Dedifferentiated amniotic fluid mesenchymal stem cell (primary cell): ENCODE data around the gene UBB.
"Not testable (repeated sequence)": the region's sequence is repeated elsewhere in the genome, so short reads cannot be mapped to it uniquely, and the experiment has no call there.

Experiments used
- DNase-seq: peaks from one replicate; pipeline ENCODE4 v3.0.0-alpha.2; 2016; ENCODE audit errors: extremely low spot score

UBB gene

DNA sequence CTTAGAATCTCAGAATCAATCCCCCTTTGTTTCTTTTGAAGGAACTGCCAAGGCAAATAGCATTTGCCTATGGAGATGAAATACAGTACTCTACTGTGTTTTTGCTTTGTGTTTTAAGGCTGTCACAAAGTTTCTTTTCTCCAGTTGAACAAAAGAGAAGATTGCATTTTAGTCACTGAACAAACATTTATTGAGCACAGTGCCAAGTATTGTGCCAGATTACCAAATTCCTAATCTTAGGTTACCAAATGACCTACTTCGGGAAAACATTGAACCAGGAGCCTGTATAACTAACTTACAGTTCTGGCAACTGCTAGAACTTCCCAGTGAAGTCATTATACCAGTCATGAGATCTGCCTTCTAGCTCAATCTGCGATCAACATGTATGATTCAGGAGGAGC lies 3.0 kb upstream of the UBB start:
- no peak for DNase-seq

DNA sequence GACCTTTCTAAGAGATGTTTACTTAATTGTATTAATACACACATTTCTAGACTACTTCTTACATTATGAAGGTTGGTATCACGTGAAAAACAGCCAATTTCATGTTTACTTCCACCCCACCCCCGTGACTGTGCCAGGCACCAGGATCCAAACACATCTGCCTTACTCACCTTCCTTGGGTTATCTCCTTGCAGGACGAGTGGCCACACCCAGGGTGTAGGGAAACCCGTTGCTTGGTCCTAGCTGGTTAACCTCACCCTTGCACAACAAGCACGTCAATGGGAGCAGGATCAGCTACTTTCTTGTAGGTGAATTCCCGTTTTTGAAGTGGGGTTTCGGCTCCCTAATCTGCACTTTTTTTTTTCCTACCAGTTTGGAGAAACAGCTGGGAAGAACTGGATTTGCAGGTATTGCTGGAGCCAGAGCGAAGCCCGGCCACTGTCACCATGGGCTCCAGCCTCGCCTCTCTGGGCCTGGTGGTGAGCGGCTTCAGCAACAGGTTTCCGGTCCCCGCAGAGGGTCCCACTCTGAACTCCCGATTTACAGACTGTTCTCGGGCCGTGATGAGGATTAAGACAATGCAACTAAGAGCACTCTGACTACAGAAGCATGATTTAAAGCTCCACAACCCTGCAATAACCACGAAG lies 2.1 kb upstream of the UBB start:
- no peak for DNase-seq

DNA sequence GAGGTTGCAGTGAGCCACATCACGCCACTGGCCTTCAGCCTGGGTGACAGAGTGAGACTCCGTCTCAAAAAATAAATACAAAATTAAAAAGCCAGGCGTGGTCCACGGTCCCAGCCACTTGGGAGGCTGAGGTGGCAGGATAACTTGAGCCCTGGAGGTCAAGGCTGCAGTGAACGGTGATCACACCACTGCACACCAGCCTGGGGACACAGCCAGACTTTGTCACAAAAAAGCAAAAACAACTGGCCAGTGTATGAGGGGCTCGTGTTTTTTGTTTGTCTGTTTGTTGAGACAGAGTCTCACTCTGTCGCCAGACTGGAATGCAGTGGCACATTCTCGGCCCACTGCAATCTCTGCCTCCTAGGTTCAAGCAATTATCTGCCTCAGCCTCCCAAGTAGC lies 1.2 kb upstream of the UBB start:
- no peak for DNase-seq

DNA sequence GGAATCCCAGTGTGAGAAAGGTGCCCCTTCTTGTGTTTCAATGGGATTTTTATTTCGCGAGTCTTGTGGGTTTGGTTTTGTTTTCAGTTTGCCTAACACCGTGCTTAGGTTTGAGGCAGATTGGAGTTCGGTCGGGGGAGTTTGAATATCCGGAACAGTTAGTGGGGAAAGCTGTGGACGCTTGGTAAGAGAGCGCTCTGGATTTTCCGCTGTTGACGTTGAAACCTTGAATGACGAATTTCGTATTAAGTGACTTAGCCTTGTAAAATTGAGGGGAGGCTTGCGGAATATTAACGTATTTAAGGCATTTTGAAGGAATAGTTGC lies 567 bp downstream of the UBB start:
- DNase-seq: peak; percentile 25

DNA sequence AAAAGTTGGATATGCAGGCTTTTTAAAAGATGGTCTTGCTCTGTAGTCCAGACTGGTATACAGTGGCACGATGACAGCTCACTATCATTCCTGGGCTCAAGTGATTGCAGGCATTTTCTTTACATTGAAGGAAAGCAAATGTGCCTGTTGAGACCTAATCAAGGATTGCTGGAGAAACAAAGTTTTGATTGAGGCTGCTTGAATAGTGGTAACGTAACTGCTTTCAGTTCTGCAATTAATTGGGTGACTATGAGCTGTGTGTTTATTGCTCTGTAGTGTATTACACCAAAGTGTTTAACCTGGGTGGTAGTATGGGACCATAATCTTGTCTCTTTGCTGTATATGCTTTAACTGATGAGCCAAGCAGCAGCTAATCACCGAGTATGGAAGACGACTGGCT lies 2.3 kb downstream of the UBB start:
- DNase-seq: no peak

DNA sequence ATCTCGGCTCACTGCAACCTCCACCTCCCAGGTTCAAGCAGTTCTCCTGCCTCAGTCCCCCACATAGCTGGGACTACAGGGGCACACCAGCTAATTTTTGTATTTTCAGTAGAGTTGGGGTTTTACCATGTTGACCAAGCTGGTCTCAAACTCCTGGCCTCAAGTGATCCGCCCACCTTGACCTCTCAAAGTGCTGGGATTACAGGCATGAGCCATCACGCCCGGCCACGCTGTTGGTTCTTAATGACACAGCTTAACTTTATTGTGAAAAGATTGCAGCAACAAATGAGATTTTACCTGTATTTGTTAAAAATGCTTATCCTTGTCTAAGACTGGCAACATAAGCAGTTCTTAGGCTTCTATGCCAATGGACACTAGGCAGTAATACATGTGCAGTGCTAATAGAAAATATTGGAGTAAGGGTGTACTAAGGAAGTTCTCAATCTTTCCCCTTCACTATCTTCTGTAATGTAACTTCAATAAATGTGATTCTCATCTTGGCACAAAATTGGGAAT lies 2.9 kb downstream of the UBB start:
- DNase-seq: no peak

DNA sequence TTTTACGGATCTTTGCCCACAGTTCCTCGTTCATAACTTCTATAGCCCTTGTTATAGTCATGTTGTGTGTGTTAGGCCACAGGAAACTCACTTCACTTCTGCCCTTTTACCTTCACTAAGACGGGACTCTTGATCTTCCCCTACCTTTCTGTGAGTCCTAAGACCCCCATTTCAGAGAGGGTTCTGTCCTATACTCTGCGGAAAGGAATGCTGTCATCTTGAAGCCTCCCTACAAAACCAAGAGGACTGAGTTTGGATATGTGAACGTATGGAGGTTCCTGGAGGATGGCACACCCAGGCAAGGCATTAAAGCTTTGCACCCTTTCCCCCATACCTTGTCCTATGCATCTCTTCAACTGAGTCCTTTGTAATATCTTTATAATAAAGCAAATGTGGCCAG lies 3.7 kb downstream of the UBB start:
- no peak for DNase-seq

DNA sequence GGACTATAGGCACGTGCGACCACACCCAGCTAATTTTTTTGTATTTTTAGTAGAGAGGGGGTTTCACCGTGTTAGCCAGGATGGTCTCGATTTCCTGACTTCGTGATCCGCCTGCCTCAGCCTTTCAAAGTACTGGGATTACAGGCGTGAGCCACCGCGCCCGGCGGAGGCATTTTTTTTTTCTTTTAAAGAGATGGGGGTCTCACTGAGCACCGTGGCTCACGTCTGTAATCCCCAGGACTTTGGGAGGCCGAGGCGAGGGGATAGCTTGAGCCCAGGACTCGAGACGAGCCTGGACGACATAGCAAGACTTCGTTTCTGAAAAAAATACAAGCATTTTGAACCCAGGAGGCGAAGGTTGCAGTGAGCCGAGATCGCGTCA lies 5.2 kb downstream of the UBB start:
- DNase-seq: not testable (repeated sequence)

DNA sequence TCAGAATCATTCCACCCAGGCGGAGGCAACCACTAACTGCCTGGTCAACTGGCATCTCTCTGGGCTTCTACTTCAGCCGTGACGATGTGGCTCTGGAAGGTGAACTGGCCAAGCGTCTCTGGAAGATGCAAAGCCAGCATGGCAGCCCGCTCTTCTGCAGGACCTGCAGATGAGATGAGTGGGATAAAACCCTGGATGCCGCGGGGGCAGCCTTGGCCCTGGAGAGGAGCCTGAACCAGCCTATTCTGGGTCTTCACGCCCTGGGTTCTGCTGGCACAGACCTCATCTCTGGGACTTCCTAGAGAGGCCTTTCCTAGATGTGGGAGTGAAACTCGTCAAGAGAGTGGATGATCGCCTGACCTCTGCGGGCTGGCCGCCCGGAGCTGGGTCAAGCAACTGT lies 10.6 kb downstream of the UBB start:
- DNase-seq: no peak

DNA sequence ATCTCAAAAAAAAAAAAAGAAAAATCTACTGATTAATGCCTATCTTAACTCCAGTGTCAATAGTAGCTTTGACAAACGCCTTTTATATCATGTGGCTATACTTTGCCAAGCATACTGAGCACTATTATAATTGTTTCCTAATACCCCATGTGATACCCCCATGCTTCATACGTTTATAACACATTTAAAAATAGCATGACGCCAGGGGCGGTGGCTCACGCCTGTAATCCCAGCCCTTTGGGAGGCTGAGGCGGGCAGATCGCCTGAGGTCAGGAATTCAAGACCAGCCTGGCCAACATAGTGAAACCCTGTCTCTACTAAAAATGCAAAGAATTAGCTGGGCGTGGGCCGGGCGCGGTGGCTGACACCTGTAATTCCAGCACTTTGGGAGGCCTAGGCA lies 11.6 kb downstream of the UBB start:
- not testable (repeated sequence) for DNase-seq

DNA sequence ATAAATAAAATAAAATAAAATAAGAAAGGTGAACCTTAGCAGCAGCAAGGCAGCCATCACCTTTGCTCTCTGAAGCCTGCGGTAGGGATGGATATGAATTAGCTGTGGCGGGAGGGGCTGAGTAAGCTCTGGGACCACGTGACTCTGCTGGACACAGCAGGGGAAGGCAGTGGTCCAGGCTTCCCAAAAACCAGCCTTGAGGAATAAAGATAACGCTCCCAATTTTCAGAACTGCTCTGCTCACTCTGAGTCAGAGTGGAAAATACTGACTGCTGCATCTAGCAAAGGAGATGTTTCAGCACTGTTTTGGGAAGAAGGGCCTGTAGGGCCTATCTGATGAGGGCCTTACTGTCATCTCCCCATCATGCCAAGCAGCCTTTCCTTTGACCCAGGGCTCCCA lies 15.0 kb downstream of the UBB start:
- not testable (repeated sequence) for DNase-seq

DNA sequence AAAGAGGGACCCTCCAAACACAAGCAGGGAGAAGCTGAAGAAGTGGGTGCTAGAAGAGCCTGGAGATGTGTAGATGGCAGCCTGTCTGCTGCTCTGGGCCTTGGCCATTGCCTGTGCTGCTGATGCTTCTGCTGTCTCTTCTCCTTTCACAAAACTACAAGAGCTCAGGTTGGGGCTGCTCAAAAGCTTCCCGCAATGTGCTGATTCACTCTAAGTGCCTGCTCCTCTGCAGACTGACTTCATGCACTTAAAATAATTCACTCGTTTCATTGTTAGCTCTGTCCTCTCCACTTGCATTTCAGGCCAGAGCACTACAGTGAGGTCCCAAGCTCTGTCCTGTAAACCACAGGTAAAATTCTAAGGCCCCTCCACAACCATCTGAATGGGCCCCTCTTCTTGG lies 15.8 kb downstream of the UBB start:
- DNase-seq: not testable (repeated sequence)

DNA sequence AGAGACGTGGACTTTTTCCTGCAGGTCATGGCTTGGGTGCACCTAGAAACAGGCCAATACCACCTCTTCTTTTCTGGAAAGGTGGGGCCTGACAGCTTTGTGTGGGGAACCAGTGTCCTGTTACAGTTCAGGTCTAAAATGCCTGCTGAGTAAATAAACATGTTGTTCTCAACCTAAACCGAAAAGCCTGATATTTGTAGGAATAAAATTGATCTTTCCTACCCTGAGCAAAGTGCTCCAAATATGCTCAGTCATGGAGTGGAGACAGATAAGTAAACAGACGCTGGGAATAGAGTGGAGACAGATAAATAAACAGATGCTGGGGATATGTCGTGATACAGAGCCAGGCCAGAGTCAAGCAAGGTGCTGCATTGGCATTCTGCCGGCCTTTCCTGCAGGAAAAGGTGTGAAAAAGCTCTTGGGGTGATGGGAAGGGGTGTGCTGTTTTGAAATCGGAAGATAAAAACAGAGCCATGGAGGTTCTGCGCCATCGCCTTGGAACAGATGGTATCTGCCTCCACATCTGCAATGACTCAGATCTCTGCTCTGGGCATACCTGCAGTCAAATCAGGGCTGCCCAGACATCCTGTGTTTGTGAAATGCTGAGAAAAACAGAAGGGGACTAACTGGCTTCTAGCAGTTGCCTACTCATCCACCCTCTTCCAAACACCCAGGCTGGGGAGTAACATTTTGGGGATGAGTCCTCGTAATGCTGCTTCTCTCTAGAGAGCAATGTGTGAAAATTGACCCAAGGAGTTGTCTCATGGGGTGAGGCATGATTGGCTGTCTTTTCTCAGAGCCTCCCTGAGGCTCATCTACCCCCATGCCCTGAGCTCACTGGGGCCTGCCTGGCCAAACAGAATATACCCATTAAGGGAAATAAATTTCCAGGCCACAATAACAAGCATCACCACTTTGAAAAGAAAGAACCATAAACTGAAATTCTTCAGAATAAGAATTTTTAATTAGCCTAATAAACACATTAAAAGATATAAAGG lies 17.7 kb downstream of the UBB start:
- no peak for DNase-seq

DNA sequence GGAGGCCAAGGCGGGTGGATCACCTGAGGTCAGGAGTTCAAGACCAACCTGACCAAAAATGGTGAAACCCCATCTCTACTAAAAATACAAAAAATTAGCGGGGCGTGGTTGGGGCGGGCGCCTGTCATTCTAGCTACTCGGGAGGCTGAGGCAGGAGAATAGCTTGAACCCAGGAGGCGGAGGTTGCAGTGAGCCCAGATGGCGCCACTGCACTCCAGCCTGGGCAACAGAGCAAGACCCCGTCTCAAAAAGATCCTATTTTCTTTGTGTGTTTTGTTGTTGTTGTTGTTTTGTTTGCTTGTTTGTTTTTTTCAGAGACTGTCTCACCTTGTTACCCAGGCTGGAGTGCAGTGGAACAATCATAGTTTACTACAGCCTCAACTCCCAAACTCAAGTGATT lies 23.0 kb downstream of the UBB start:
- DNase-seq: not testable (repeated sequence)

DNA sequence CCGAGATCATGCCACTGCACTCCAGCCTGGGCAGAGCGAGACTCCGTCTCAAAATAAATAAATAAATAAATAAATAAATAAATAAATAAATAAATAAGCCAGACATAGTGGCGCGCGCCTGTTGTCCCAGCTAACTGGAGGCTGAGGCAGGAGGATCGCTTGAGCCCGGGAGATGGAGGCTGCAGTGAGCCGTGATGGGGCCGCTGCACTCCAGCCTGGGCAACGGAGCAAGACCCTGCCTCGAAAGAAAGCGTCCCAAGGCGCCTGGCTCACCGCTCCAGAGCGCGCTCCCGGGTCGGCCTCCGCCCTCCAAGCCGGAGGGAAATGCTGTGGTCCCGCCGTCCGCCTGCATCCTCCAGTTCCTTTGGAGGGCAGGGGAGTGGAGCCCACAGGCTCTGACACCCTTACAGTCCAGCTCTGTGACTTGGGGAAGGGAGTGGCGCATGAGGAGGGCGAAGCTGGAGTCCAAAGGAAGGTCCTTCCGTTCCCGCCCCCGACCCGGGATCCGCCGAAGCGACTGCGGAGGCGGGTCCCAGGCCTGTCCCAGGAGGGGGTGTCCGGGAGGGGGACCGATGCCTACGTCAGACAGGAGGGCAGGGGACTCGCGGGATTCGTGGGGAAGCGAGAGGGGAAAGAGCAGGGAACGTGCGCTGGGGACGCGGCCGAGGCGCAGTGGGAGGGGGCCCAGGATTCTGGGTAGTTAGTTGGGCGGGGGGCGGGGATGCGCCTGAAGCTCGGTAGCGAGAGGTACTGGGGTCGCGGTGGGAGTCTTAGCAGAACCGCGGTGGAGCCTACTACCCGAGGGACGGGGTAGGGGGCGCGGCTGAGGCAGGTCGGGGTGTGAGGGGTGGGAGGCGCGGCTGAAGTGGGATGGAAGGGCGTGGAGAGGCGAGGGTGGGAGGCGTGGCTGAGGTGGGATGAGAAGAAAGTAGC lies 26.1 kb downstream of the UBB start:
- peak; percentile 15 for DNase-seq

DNA sequence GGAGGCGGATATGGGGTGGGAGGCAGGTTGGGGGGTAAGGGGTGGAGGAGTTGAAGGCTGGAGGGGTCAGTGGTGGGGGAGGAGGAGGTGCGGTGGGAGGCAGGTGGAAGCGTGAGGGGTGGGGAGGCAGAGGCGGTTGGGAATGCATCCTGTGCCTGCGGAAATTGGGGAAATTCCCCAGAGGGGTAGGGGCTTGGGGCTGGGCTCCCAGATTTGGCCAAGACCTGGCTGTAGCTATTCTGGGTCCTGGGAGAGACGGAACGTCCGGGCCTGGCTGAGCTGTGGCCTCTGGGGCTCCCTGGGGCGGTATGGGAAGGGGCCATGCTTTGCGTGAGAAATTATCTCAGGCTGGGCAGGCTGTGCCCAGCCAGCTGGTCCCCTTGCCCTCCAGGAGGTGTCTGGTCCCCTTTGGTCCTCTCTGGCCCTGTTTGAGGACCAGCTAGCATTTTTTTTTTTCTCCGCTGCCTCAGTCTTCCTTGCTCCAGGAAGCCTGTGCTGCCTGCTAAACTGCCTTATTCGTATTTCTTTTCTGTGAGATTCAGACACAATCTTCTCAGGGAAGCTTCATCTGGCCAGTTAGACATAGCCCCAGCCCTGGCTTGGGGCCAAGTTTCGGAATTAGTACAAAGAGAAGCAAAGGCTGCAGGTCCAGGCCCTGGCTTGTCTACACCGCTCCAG lies 27.2 kb downstream of the UBB start:
- no peak for DNase-seq

DNA sequence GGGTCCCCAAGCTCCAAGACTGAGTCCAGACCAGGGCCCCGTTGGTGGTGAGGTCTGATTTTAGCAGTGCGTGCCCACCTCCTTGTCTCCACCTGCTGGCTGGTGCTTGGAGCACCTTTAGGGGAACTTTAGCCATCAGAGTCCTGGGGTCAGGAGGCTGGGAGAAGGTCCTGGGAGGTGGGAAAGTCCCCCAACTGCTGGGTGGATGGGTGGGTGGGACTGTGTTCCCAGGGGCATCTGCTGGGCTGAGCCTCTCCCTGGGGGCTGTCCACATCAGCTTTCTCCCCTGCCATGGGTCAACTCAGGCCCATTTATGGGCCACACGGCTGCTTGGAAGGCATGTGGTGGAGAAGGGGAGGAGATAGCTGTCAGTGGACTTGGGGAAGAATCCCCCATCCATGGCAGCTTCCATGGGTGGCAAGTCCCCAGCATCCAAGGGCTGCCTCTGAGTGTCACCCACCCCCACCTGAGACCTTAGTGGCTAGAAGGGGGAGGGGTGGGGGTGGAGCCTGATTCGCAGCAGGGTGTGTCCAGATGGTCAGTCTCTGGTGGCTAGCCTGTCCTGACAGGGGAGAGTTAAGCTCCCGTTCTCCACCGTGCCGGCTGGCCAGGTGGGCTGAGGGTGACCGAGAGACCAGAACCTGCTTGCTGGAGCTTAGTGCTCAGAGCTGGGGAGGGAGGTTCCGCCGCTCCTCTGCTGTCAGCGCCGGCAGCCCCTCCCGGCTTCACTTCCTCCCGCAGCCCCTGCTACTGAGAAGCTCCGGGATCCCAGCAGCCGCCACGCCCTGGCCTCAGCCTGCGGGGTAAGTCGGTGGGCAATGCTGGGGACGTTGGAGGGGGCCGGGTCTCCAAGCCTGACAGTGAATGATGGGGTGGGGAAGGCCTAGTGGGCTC lies 34.4 kb downstream of the UBB start, which contains the start of gene TRPV2:
TRPV2 (plus strand) TSS at position 541 of the 894 bp plus-strand sequence. CDS start 2,098 bp downstream, outside the sequence.
- no peak for DNase-seq

DNA sequence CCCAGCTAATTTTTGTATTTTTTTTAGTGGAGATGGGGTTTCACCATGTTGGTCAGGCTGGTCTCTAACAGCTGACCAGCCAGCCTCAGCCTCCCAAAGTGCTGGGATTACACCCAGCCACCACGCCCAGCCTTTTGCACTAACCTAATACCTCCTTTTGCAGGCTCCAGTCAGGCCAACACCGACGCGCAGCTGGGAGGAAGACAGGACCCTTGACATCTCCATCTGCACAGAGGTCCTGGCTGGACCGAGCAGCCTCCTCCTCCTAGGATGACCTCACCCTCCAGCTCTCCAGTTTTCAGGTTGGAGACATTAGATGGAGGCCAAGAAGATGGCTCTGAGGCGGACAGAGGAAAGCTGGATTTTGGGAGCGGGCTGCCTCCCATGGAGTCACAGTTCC lies 36.5 kb downstream of the UBB start:
- DNase-seq: no peak

DNA sequence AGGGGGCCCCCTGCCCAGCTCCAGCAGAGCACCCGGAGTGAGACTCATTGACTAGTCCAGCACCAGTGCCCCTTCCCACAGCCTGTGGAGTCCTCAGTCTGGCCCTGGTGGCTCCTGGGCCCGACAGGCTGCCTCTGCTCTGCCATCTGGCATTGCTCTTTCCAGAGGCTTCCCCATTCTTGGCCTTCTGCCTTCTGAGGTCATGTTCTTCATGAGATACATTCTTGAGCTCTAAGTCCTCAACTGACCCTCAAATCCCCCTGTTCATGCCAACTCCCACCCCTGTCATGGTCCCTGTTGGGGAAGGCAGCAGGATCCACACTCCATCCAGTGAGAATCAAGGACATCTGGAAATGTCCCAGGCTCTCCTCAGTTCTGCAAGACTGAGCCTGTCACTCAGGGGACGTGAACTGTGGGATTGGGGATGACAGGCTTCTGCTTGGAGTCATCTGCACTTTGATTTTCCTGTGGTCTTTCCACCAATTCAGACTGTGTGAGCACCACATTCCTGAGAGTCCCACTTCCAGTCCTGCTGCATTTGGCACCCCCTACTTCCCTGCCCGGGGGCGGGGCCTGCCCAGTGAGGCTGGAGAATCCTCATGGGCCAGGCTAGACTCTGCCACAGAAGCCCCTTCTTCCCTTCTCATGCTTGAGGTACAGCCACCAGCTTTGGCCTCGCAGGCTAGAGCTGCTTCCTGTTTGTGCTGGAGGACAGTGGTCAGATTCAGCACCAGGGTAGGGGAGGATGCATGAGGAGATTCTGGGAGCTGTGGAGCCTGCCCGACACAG lies 37.2 kb downstream of the UBB start:
- no peak for DNase-seq
